Gastrocnemius medialis (tissue), 4 donors: ENCODE data around the gene ENTPD8. TPM values are rescaled to one million over a fixed set of nuclear protein-coding genes. Genes with fewer than 3 reads are reported as not detected.

ENCODE experiments used
- ATAC-seq, 2 donors: fragments of 150-250 bp; one replicate each; pipeline ENCODE4 v1.9.1; 2016
- DNase-seq, 2 donors: peaks; one replicate each; pipeline ENCODE4 v3.0.0-alpha.2; 2019
- H3K27ac ChIP-seq, 4 donors: fragments of 200-600 bp; sonication (generic); 1 replicate in 1 of 4; 2 replicates in 3 of 4; pipeline ENCODE4 v1.5.1; 2016 to 2018; ENCODE audit warnings: mild to moderate bottlenecking in 2 of 4, moderate library complexity in 1 of 4
- H3K27me3 ChIP-seq, 3 donors: fragments of 200-600 bp; sonication (generic) in 2 of 3; 1 replicate in 1 of 3; 2 replicates in 2 of 3; pipeline versions ENCODE4 v1.5.1 to v1.6.0; 2016 to 2019; ENCODE audit warnings: mild to moderate bottlenecking in 1 of 3, moderate library complexity in 1 of 3
- H3K36me3 ChIP-seq, 2 donors: fragments of 200-600 bp; sonication (generic) in 1 of 2; one replicate each; pipeline ENCODE4 v1.5.1; 2017 to 2018
- H3K4me1 ChIP-seq, 2 donors: fragments of 200-600 bp; sonication (generic) in 1 of 2; one replicate each; pipeline ENCODE4 v1.5.1; 2016 to 2017; ENCODE audit warnings: mild to moderate bottlenecking in 2 of 2
- H3K4me3 ChIP-seq, 4 donors: fragments of 200-600 bp; sonication (generic) in 3 of 4; 1 replicate in 1 of 4; 2 replicates in 3 of 4; pipeline ENCODE4 v1.5.1; 2016 to 2019; ENCODE audit warnings: mild to moderate bottlenecking in 2 of 4
- H3K9me3 ChIP-seq, 3 donors: fragments of 200-600 bp; sonication (generic) in 2 of 3; 1 replicate in 1 of 3; 2 replicates in 2 of 3; pipeline ENCODE4 v1.5.1; 2016 to 2019
- POLR2A ChIP-seq, 2 donors: fragments of 450-650 bp; IDR thresholded peaks; one replicate each; pipeline ENCODE4 v1.6.1; 2017; ENCODE audit warnings: antibody characterized with exemption in 2 of 2, mild to moderate bottlenecking in 2 of 2, moderate library complexity in 2 of 2
- in situ Hi-C, 4 donors: fragments of 200-750 bp; cut with MboI; loops; one replicate each; pipeline versions ENCODE4 v1.15.0 to v1.8.0; 2017; ENCODE audit warnings: low sequenced_read_pairs in 4 of 4
- intact Hi-C: fragments of 100-400 bp; cut with DNase I; formaldehyde crosslinking; loops from one replicate; pipeline ENCODE4 v1.15.1; 2023; ENCODE audit warnings: low total_unique reads
- total RNA-seq, 4 donors: library from RNA; depleted of rRNA; stranded (reverse); fragments of >200 nt; gene quantifications; one replicate each; pipeline versions ENCODE4 v1.1.0 to v1.2.3, GENCODE V29; 2016
- TF ChIP-seq, protein P1 (sequence below), 5 experiments: fragments of 450-650 bp in 3 of 5; fragments of 200-600 bp in 2 of 5; sonication (generic) in 2 of 5; IDR thresholded peaks in 4 of 5; conservative IDR thresholded peaks in 1 of 5; 1 replicate in 4 of 5; 2 replicates in 1 of 5; pipeline ENCODE4 v1.5.1; 2016 to 2019; ENCODE audit warnings: antibody characterized with exemption in 5 of 5, mild to moderate bottlenecking in 3 of 5, moderate library complexity in 3 of 5

ENTPD8 gene
- total RNA-seq, 4 donors from 2014 or later, result 0.23 TPM; not detected in 3

- Histone ChIP-seq H3K9me3 (no peaks in the 10 kb centered on the region), H3K27ac (no peak overlapping the region), H3K4me3 (no peak overlapping the region), H3K27me3 (peaks cover 0 to 5% (median under 1%) of the 10 kb centered on the region in 3 donors), H3K4me1 (peaks cover 0 to 10% of the 10 kb centered on the region in 2 donors), H3K36me3 (no peaks in the 10 kb centered on the region)
- in situ Hi-C loops (no loop called here), intact Hi-C loops (no loop called here)
- peak in 1 of 2 donors; percentile 9 for DNase-seq
- TF ChIP-seq, protein P1, sequence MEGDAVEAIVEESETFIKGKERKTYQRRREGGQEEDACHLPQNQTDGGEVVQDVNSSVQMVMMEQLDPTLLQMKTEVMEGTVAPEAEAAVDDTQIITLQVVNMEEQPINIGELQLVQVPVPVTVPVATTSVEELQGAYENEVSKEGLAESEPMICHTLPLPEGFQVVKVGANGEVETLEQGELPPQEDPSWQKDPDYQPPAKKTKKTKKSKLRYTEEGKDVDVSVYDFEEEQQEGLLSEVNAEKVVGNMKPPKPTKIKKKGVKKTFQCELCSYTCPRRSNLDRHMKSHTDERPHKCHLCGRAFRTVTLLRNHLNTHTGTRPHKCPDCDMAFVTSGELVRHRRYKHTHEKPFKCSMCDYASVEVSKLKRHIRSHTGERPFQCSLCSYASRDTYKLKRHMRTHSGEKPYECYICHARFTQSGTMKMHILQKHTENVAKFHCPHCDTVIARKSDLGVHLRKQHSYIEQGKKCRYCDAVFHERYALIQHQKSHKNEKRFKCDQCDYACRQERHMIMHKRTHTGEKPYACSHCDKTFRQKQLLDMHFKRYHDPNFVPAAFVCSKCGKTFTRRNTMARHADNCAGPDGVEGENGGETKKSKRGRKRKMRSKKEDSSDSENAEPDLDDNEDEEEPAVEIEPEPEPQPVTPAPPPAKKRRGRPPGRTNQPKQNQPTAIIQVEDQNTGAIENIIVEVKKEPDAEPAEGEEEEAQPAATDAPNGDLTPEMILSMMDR (IDR thresholded peaks at IDR 0.05 in 4 of 5, conservative IDR thresholded peaks at IDR 0.05 in 1 of 5), result no peak
- no peak for TF ChIP-seq POLR2A (IDR thresholded peaks at IDR 0.05)
- no peak for ATAC-seq
Observed at GRCh38 chr9:137449081-137449844, 8.1 kb upstream of the ENTPD8 start.

DNA sequence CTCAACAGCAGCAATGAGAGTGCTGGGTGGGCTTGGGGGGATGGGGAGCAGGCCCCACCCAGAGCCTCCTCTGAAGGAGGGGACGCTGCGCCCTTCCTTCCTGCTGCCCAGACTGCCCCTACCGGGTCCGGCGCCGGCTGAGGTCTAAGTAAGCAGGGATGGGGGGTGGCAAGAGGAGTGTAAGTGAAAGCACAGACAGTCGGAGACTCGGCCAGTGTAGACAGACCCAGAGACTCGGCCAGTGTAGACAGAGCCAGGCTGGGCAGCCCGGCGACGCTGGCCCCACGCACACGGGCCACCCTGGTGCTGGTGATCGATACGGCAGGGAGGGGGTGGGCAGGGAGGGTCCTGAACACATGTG, 7.4 kb upstream of the ENTPD8 start:
- ATAC-seq (no peak), DNase-seq (peak in 1 of 2 donors; percentile 7)
- Histone ChIP-seq H3K9me3 (no peaks in the 10 kb centered on the region), H3K36me3 (no peaks in the 10 kb centered on the region), H3K27me3 (peaks cover 0 to 5% (median 5%) of the 10 kb centered on the region in 3 donors), H3K4me3 (no peak overlapping the region), H3K4me1 (peaks cover 0 to 10% of the 10 kb centered on the region in 2 donors), H3K27ac (no peak overlapping the region)
- intact Hi-C loops (no loop called here), in situ Hi-C loops (no loop called here)
- TF ChIP-seq POLR2A (IDR thresholded peaks at IDR 0.05), result no peak
- TF ChIP-seq, protein P1 (IDR thresholded peaks at IDR 0.05 in 4 of 5, conservative IDR thresholded peaks at IDR 0.05 in 1 of 5), result no peak

GRCh38 chr9:137447722-137448601, 6.8 kb upstream of the ENTPD8 start:
- ATAC-seq (no peak), DNase-seq (no peak)
- in situ Hi-C loops (no loop called here), intact Hi-C loops (no loop called here)
- Histone ChIP-seq H3K4me3 (no peak overlapping the region), H3K36me3 (no peaks in the 10 kb centered on the region), H3K27me3 (peaks cover 0 to 10% (median 6%) of the 10 kb centered on the region in 3 donors), H3K27ac (no peak overlapping the region), H3K9me3 (no peaks in the 10 kb centered on the region), H3K4me1 (peaks cover 0 to 10% of the 10 kb centered on the region in 2 donors)
- no peak for TF ChIP-seq POLR2A (IDR thresholded peaks at IDR 0.05)
- TF ChIP-seq, protein P1 (IDR thresholded peaks at IDR 0.05 in 4 of 5, conservative IDR thresholded peaks at IDR 0.05 in 1 of 5), result no peak

DNA sequence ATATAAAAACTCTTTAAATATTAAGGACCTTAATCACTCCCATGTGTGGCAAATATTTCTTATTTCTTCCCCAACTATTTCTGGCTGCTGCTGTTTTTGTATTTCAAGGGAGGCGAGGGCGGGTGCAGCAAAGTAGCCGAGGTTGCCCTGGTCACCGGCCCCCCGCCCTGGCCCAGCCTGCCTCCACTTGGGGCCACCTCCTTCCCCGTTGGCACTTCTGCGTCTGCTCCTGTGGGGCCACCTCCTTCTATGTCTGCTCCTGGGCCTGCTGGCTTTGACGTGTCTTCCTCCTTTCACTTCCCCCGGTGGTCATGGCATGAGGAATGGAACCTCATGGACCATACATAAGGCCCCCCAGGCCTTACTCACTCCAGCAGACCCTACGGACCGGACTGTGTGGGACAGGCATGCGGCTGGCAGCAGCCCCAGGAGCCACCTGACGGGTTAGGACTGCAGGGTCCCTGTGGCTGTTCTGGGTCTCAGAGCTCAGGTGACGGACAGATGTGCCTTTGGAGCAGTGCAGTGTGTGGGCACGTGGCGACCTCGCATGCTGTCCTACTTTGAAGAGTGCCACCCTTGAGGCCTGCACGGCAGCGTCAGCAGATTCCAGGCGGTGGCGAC, 5.8 kb upstream of the ENTPD8 start:
- intact Hi-C loops (no loop called here), in situ Hi-C loops (no loop called here)
- ATAC-seq, result no peak
- no peaks in the 10 kb centered on the region for H3K36me3 ChIP-seq
- H3K27ac ChIP-seq, result no peak overlapping the region
- H3K27me3 ChIP-seq, result peaks cover 4 to 20% (median 16%) of the 10 kb centered on the region in 3 donors
- no peak for DNase-seq
- no peaks in the 10 kb centered on the region for H3K9me3 ChIP-seq
- H3K4me3 ChIP-seq, result no peak overlapping the region
- no peak for TF ChIP-seq POLR2A (IDR thresholded peaks at IDR 0.05)
- TF ChIP-seq, protein P1 (IDR thresholded peaks at IDR 0.05 in 4 of 5, conservative IDR thresholded peaks at IDR 0.05 in 1 of 5), result no peak
- H3K4me1 ChIP-seq, result peaks cover 0 to 10% of the 10 kb centered on the region in 2 donors
